HG02938 (cell line): ENCODE data around the gene ZNF679.
"Not testable (repeated sequence)": the region's sequence is repeated elsewhere in the genome, so short reads cannot be mapped to it uniquely, and the experiment has no call there.

Experiments
- ATAC-seq: cut with Tn5 transposase; IDR thresholded peaks from one replicate; pipeline ENCODE4 v1.9.1; 2021; ENCODE audit warnings: mild to moderate bottlenecking, moderate library complexity; ENCODE audit not compliant: unreplicated experiment

Gene ZNF679

DNA sequence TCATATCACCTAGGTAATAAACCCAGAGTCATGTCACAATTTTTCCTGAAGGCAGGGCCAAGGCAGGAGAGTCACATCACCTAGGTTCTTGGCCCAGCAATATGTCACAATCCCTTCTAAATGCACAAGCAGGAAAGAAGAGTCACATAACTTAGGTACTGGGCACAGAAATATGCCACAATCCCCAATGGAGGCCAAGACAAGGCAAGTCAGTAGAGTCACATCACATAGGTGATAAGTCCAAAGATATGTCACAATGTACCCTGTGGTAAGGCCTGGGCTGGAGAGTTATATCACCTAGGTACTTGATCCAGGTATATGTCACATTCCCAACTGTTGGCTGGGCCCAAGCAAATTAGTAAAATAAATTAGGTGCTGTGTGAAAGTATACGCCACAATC lies at the start of gene ZNF679:
Gene ZNF679 (plus strand): TSS at position 301 of the 400 bp plus-strand sequence. CDS start 20,644 bp downstream, outside the sequence.
- not testable (repeated sequence) for ATAC-seq

DNA sequence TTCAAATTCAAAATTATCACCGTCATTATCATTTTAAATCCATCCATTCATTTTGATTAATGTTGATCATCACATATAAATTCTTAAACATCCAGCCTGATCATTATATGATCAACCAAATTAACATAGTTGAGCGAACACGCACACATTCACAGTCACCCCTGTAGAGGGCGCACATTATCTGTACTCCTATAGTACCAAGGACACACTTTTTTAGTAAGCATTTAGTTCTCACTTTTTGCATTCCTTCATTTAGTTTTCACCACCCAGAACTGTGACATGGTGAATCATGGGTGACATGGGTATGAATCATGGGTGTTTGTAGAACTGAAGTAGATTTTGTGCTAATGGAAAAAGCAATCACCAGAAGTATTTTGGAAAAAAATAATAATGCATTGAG lies 47.3 kb upstream of the ZNF679 start:
- no peak for ATAC-seq

DNA sequence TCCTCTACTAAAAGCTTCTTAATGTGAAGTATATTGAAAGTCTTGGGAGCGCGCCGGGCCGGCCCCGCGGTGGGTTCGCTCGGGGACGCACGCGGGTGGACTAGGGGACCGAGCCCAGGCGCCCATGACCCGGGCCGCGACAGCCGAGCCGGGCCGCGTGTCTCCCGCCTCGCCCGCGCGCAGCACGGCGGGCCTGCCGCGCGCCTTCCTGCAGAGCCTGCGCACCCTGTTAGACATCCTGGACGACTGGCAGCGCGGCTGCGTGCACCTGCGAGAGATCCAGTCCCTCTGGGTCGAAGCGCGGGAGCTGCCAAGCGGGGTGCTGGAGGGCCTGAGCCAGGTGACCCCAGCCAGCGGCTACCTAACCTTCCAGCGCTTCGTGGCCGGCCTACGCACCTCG lies 46.7 kb upstream of the ZNF679 start:
- no peak for ATAC-seq

DNA sequence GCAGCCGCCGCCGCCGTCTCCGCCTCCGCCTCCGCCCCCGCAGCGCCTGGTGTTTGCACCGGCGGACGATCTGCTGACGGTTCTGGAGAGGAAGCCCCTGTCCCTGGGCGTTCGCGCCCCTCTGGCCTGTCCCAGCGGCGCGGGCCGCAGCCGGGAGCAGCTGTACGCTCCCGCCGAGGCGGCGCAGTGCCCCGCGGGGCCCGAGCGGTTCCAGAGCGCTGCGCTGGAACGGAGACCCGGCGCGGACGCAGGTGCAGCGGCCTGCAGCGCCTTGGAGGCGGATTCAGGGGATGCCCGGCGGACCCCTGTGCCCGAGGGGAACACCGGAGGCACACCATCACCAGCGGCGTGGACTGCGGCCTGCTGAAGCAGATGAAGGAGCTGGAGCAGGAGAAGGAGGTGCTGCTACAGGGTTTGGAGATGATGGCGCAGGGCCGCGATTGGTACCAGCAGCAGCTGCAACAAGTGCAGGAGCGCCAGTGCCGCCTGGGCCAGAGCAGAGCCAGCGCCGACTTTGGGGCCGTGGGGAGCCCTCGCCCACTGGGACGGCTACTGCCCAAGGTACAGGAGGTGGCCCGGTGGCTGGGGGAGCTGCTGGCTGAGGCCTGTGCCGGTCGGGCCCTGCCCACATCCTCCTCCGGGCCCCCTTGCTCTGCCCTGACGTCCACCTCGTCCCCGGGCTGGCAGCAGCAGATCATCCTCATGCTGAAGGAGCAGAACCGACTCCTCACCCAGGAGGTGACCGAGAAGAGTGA lies 46.1 kb upstream of the ZNF679 start:
- ATAC-seq: no peak

DNA sequence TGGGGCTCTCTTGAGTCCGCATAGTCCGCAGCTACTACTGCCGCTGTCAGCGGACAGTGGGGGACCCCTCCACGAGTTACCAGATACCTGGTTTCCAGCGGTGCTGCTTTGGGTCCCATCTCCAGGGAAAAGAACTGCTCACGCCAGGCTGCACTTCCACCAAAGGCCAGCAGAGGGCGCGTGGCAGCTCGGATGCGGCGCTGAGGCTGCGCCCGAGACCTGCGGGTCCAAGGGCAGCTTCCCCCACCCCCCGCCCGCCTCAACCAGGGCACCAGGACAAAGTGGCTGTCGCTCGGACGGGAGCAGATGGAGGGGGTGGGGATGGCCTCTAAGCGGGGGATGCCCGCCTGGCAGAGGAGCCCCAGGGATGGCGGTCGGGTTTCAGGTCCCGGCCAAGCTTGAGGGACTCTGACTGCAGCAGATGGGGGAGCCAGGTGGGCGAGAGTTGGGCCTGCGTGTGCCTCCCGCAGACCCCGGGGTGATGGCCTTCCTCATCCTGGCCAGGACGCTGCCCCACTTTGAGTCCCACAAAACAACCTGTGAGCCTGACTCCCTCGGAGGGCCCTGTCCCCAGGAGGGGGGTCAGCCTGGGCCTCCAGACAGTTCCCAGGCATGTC lies 45.0 kb upstream of the ZNF679 start:
- ATAC-seq: no peak

DNA sequence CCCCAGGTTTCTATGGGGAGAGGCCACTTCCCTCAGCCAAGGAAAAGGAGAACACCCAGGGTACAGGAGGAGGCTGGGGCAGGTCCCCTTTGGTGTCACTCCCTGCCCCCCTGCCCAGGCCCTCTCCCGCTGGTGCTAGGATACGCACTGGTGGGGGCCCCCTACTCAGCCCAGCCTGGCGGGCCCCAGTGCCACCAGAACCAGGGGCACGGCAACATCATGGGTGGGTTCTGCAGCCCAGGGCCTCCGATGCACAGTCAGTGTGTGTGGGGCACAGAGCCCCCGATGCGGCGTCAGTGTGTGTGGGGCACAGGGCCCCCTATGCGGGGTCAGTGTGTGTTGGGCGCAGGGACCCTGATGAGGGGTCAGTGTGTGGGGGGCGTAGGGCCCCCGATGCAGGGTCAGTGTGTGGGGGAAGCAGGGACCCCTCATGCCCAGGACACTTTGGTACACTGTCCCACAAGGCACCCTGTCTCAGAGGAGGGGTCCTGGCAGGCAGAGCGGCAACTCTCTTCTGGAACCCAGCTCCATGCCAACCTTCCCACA lies 44.4 kb upstream of the ZNF679 start:
- ATAC-seq: no peak

DNA sequence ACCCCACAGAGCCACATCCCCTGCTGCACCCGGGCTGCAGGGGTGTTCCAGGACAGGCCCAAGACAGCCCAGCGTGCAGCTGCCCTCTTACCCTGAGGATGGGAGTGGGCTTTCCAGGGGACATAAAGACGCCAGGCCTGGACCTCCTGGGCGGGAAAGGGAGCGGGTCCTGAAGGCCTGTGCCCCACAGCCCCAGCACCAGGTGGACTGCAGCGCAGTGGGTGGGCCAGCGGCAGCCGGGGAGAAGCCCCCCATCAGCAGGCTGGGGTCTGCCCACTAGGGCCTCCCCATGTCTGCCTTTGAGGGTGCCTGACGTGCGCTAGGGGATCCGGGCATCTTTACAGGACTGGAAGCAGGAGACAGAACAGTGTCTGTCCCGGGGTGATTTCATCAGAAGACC lies 43.9 kb upstream of the ZNF679 start:
- ATAC-seq: no peak

DNA sequence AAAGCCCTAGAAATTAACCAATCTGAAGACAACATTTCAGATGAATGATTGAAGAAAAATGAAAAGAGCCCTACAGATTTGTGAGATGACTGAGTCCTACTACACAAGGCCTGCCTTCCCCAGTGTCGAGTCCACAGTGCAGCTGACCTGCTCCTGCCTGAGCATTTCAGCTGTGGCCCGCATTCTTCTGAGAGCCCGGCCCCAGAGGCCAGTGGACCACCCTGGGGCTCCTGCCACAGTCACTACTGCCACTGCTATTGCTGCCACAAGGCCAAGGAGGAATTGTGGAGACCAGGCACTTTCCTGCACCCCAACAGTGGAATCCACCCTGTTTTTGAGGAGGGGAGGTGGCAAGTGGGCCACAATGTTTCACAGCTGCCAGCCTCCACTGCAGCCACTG lies 40.9 kb upstream of the ZNF679 start:
- no peak for ATAC-seq

DNA sequence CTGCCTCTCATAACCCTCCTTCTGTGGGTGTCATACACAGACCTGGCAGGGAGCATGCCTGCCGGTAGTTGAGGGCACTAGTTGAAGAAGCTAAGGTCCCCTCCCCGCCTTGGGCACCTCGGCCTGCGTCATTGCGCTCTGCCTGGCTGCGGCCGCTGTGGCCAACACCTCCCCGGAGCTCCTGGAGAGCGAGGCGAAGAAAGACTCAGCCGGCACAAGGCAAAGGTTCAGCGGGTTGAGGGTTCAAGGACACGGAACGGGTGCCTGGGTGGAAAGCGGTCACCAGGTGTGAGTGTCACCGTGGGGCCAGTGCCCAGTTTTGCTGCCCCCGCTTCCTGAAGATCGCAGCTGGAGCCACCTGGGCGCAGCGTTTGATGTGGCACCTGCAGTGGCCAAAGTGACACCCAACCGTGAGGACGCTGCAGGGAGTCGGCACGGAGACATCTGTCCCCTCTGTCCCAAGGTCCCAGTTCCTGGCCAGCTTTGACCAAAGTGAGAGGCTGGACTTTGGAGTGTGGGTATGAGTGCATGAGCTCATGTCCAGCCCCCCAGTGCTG lies 36.0 kb upstream of the ZNF679 start:
- ATAC-seq: no peak

DNA sequence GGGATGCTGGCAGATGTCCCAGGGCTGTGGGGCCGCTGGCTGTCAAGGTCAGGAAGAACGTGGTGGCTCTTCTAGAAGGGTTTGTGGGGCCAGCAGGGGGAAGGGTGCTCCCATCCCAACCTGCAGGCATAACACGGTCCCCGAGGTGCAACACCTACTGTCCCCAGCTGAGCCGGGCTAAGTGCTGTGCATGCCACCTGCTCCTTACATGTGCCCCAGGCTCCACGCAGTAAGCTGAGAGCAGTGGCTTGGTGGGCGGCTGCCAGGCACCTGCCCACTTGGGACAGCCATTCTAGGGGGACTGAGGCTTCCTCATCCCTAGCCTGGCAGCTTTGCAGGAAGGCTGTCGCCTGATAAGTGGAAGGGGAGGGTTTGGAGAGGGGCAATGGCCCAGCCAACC lies 35.5 kb upstream of the ZNF679 start:
- no peak for ATAC-seq

DNA sequence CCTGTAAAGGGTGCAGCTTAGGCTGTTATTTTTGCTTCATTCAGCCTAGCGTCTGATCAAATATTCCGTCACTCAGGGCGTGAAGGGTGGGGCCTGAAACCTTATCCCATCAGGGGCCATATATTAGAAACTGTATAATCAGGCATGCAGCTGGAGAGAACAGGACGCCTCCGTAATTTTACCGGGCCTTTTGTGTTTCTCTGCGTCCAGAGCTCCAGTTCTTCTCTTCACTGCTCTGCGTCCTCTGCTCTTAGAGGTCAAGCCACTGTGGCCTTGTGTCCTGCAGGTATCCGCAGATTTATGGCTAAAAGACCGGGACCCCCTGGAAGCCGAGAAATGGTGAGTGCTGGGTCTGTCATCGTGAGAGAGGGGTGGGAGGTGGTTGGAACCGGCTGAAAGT lies 21.4 kb upstream of the ZNF679 start, which contains the start of gene ZNF735:
Gene ZNF735 (plus strand): TSS at position 301 of the 400 bp plus-strand sequence. CDS start 0 bp downstream, at position 301.
- no peak for ATAC-seq

DNA sequence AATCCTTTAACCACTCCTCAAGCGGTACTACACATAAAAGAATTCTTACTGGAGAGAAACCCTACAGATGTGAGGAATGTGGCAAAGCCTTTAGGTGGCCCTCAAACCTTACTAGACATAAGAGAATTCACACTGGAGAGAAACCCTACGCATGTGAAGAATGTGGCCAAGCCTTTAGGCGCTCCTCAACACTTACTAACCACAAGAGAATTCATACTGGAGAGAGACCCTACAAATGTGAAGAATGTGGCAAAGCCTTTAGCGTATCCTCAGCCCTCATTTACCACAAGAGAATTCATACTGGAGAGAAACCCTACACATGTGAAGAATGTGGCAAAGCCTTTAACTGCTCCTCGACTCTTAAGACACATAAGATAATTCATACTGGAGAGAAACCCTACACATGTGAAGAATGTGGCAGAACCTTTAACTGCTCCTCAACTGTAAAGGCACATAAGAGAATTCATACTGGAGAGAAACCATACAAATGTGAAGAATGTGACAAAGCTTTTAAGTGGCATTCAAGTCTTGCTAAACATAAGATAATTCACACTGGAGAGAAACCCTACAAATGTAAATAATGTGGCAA lies 8.5 kb upstream of the ZNF679 start:
- ATAC-seq: not testable (repeated sequence)

DNA sequence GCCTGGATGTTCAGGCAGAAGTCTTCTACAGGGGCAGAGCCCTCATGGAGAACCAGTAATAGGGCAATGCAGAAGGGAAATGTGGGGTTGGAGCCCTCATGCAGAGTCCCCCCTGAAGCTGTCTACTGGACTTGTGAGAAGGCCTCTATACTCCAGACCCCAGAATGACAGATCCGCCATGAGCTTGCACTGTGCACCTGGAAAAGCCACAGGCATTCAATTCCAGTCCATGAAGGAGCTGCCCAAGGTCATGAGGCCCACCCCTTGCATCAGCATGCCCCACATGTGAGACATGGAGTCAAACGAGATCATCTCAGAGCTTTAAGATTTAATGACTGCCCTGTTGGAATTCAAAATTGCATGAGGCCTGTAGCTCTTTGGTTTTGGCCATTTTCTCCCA lies 4.9 kb upstream of the ZNF679 start:
- ATAC-seq: no peak

DNA sequence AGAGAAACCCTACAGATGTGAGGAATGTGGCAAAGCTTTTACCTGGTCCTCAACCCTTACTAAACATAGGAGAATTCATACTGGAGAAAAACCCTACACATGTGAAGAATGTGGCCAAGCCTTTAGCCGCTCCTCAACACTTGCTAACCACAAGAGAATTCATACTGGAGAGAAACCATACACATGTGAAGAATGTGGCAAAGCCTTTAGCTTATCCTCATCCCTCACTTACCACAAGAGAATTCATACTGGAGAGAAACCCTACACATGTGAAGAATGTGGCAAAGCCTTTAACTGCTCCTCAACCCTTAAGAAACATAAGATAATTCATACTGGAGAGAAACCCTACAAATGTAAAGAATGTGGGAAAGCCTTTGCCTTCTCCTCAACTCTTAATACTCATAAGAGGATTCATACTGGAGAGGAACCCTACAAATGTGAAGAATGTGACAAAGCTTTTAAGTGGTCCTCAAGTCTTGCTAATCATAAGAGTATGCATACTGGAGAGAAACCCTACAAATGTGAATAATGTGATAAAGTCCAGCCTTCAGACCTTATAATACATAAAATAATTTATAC lies 38.2 kb downstream of the ZNF679 start:
- no peak for ATAC-seq

DNA sequence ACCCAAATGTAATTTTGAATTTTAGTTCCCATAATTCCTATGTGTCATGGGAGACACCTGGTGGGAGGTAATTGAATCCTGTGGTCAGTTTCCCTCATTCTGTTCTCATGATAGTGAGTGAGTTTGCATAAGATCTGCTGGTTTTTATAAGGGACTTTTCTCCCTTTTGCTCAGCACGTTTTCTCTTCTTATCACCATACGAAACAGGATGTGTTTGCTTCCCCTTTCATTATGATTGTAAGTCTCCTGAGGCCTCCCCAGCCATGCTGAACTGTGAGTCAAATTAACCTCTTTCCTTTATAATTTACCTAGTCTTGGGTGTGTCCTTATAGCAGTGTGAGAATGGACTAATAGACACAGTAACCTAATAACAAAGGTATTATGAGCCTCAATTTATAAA lies 49.4 kb downstream of the ZNF679 start:
- no peak for ATAC-seq

DNA sequence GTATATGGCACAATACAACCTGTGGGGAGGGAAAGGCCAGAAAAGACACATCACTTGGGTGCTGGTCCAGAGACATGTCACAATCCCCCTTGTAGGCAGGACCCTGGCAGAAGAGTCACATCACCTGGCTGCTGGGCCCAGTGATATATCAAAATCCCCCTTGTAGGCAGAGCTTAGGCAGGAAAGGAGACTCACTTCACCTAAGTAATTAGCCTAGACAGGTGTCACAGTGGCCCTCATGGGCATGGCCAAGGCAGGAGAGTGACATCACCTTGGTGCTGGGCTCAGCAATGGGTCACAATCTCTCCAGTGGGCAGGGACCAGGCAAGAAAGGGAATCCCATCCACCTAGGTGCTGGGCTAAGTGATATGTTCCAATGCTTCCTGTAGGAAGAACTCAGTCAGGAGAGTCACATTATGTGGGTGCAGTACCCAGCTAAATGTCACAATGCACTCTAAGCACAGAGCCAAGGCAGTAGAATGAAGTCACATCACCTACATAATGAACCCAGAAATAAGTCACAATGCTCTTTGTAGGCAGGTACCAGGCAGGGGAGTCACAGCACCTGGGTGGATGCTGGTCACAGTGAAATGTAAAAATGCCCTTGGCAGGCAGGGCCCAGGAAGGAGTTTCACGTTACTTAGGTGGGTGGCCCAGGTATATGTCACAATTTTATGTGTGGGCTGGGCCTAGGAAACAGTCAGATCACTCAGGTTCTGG lies 66.6 kb downstream of the ZNF679 start:
- no peak for ATAC-seq

DNA sequence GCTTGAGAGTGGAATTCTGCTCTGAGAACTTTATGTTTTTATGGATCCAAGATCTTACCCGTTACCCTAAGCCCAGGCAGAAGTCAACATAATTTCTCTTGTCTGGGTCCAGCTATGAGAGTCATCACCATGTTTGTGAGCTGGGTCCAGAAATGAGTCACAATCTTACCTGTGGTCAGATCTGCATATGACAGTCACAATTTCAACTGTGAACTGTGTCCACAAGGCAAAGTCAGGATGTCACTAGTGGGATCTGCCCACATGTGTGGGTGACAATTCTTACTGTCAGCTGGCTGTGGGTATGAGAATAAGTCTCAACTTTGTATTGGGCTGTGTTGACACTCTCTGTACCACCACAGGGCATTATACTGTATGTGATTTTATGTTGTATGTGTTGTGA lies 69.1 kb downstream of the ZNF679 start:
- ATAC-seq: not testable (repeated sequence)

DNA sequence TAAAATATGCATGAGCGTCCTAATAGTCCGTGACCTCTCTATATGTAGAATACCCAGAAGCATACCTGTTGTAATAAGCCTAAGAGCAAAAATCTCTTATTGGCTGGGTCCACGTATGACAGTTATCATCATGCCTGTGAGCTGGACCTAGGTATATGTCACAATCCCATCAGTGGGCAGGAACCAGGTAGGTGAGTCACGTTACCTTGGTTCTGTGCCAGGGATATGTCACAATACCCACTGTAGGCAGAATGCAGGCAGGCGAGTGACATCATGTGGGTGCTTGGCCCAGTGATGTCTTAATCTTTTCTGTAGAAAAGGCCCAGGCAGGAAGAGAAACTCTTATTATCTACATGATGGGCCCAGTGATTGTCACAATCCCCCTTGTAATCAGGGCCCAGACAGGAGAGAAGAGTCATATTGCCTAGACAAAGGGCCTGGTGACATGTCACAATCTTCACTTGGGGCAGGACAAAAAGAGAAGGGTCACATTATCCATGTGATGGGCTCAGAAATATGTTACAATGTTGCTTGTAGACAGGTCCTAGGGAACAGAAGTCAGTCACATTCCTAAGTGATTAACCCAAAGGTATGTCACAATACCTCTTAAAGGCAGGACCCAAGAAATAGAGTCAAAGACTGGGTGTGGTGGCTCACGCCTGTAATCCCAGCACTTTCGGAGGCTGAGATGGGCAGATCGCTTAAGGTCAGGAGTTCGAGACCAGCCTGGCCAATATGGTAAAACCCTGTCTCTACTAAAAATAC lies 72.5 kb downstream of the ZNF679 start:
- no peak for ATAC-seq

DNA sequence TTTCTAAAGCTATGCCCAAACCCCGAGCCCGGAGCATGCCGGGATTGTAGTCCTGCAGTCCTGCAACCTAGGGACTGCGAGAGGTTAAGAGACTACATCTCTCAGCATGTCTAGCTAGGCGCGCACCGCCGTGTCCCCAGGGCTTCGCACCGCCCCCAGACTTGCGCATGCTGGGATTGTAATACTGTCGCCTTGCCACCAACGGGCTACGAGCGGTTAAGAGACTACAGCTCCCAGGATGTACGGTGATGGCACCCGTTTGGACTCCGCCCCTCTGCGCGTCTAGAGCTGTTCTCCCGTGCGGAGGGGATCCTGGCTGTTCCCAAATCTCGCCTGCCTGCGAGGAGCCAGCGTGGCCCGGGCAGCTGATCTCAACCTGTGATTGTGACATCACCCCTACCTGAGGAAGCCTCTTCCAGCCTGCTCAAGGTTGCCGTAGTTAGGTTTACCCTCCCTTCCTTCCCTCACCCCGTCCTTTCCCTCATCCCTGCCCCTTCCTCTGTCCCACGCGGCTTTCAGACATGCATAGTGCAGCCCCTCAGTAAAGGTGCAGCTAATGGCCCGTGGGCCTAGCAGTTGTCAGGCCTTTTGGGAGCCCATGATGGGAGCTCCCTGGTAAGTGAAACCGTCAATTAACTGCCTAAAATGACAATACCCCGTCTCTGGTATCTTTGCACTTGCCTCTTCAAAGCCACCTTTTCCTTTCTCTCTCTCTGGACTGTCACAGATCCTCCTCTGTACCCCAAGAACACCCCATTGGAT lies 79.2 kb downstream of the ZNF679 start:
- ATAC-seq: peak; percentile 97
